Activated T-cell treated with anti-CD3 and anti-CD28 coated beads for 48 hours (primary cell): ENCODE data around the gene GOPC.
"Not testable (repeated sequence)": the region's sequence is repeated elsewhere in the genome, so short reads cannot be mapped to it uniquely, and the experiment has no call there.

Source experiments
- DNase-seq: peaks from one replicate; pipeline ENCODE4 v3.0.0-alpha.2; 2020; ENCODE audit warnings: low read depth

Gene GOPC

GRCh38 chr6:117602151-117602898, at the start of gene GOPC:
GOPC (minus strand) TSS chr6:117602511; CDS start chr6:117602288, 223 bp downstream.
- DNase-seq = peak; percentile 91

GRCh38 chr6:117651984-117652383, 49.7 kb upstream of the GOPC start:
- not testable (repeated sequence) for DNase-seq

GRCh38 chr6:117642976-117643375, 40.7 kb upstream of the GOPC start:
- DNase-seq = no peak

- DNase-seq = no peak
Measured at GRCh38 chr6:117637770-117638169, 35.5 kb upstream of the GOPC start.

- DNase-seq = no peak
Measured at GRCh38 chr6:117629119-117629660, 26.9 kb upstream of the GOPC start.

- DNase-seq = no peak
Measured at GRCh38 chr6:117627533-117627932, 25.2 kb upstream of the GOPC start.

GRCh38 chr6:117624869-117625481, 22.7 kb upstream of the GOPC start:
- no peak for DNase-seq

GRCh38 chr6:117619178-117619577, 16.9 kb upstream of the GOPC start:
- DNase-seq = no peak

GRCh38 chr6:117617210-117618035, 15.1 kb upstream of the GOPC start:
- DNase-seq = no peak

- DNase-seq = no peak
Measured at GRCh38 chr6:117616391-117617209, 14.3 kb upstream of the GOPC start.

GRCh38 chr6:117615750-117616390, 13.6 kb upstream of the GOPC start:
- no peak for DNase-seq

GRCh38 chr6:117613920-117614560, 11.7 kb upstream of the GOPC start:
- no peak for DNase-seq

- no peak for DNase-seq
Measured at GRCh38 chr6:117607511-117607910, 5.2 kb upstream of the GOPC start.

GRCh38 chr6:117605169-117605826, 3.0 kb upstream of the GOPC start:
- DNase-seq = no peak

- DNase-seq = no peak
Measured at GRCh38 chr6:117603821-117604220, 1.5 kb upstream of the GOPC start.

GRCh38 chr6:117602899-117603588, 733 bp upstream of the GOPC start:
- DNase-seq = no peak

GRCh38 chr6:117601811-117602150, 530 bp downstream of the GOPC start:
- no peak for DNase-seq

GRCh38 chr6:117600008-117600743, 2.1 kb downstream of the GOPC start:
- DNase-seq = no peak

- no peak for DNase-seq
Measured at GRCh38 chr6:117597755-117598154, 4.6 kb downstream of the GOPC start.
